Fibroblast of lung (primary cell): Measurements from ENCODE around the gene PDE11A. TPM values are rescaled to one million over a fixed set of nuclear protein-coding genes. Genes with fewer than 3 reads are reported as not detected.

Experiments
- DNase-seq, 2 donors: peaks; one replicate each; pipeline versions ENCODE4 v3.0.0 to v3.0.0-alpha.2; 2010; ENCODE audit warnings: low read depth in 2 of 2
- H2AFZ ChIP-seq: 2 replicates; pipeline ENCODE4 v1.5.1; 2012; ENCODE audit warnings: low read length, control low read depth, inconsistent platforms
- H3K27ac ChIP-seq: 2 replicates; pipeline ENCODE4 v1.5.1; 2011; ENCODE audit warnings: low read length, control low read depth; ENCODE audit not compliant: insufficient read depth
- H3K27me3 ChIP-seq: 2 replicates; pipeline ENCODE4 v1.5.1; 2011; ENCODE audit warnings: mild to moderate bottlenecking, low read length; ENCODE audit not compliant: control insufficient read depth, insufficient read depth
- H3K36me3 ChIP-seq: 2 replicates; pipeline ENCODE4 v1.5.1; 2011; ENCODE audit warnings: low read length; ENCODE audit not compliant: control insufficient read depth, insufficient read depth
- H3K4me1 ChIP-seq: 2 replicates; pipeline ENCODE4 v1.5.1; 2011; ENCODE audit warnings: low read length; ENCODE audit not compliant: control insufficient read depth, insufficient read depth; ENCODE audit errors: extremely low read depth
- H3K4me2 ChIP-seq: 2 replicates; pipeline ENCODE4 v1.5.1; 2011; ENCODE audit warnings: low read length, control low read depth; ENCODE audit not compliant: insufficient read depth; ENCODE audit errors: extremely low read depth
- H3K4me3 ChIP-seq, 4 experiments: fragments of 200-600 bp in 1 of 4; sonication (generic) in 1 of 4; replicated peaks in 1 of 4; 2 replicates each; pipeline ENCODE4 v1.5.1; 2011 to 2016; ENCODE audit warnings: low read length in 4 of 4, low read depth in 3 of 4, mild to moderate bottlenecking in 3 of 4, control low read depth in 2 of 4, inconsistent platforms in 1 of 4, mixed read lengths in 1 of 4; ENCODE audit not compliant: insufficient read depth in 1 of 4; ENCODE audit errors: control extremely low read depth in 1 of 4
- H3K79me2 ChIP-seq: 2 replicates; pipeline ENCODE4 v1.5.1; 2012; ENCODE audit warnings: mild to moderate bottlenecking, low read length, inconsistent platforms; ENCODE audit not compliant: control insufficient read depth, insufficient read depth
- H3K9ac ChIP-seq: 2 replicates; pipeline ENCODE4 v1.5.1; 2011; ENCODE audit warnings: mild to moderate bottlenecking, low read length, control low read depth; ENCODE audit not compliant: insufficient read depth
- H3K9me3 ChIP-seq: 2 replicates; pipeline ENCODE4 v1.5.1; 2012; ENCODE audit warnings: low read depth, low read length; ENCODE audit not compliant: control insufficient read depth, insufficient read depth
- H4K20me1 ChIP-seq: 2 replicates; pipeline ENCODE4 v1.5.1; 2011; ENCODE audit warnings: low read length; ENCODE audit not compliant: control insufficient read depth, insufficient read depth; ENCODE audit errors: extremely low read depth
- CTCF ChIP-seq, 2 donors: IDR thresholded peaks in 1 of 2; conservative IDR thresholded peaks in 1 of 2; 1 replicate in 1 of 2; 2 replicates in 1 of 2; pipeline ENCODE4 v1.5.1; 2011 to 2012; ENCODE audit warnings: low read length in 2 of 2, control low read depth in 1 of 2, inconsistent platforms in 1 of 2, low read depth in 1 of 2, mild to moderate bottlenecking in 1 of 2
- EZH2 ChIP-seq: IDR thresholded peaks from 2 replicates; pipeline ENCODE4 v1.5.1; 2012; ENCODE audit warnings: low read length, control low read depth, mild to moderate bottlenecking; ENCODE audit errors: missing control alignments
- polyA plus RNA-seq, 2 donors: library from polyadenylated mRNA; depleted of rRNA in 1 of 2; stranded (reverse) in 1 of 2; unstranded in 1 of 2; fragments of >200 nt; gene quantifications; 2 replicates each; pipeline ENCODE4 v1.2.1, GENCODE V29; 2011 to 2012; ENCODE audit warnings: missing spikeins in 1 of 2
- total RNA-seq: library from RNA; depleted of rRNA; stranded (reverse); fragments of >200 nt; gene quantifications from 2 replicates; pipeline ENCODE4 v1.2.1, GENCODE V29; 2014

The PDE11A gene
- total and polyA plus RNA-seq, 2 donors (not counting 1 experiment from before 2014, with no cell fraction given) = 0.03 to 0.33 TPM

- Histone ChIP-seq H4K20me1 (no peaks in the 10 kb centered on the region), H3K9ac (no peak overlapping the region), H3K4me1 (no peaks in the 10 kb centered on the region), H3K27ac (no peak overlapping the region), H3K79me2 (no peaks in the 10 kb centered on the region), H3K9me3 (no peaks in the 10 kb centered on the region), H3K27me3 (no peaks in the 10 kb centered on the region), H2AFZ (no peak overlapping the region), H3K36me3 (no peaks in the 10 kb centered on the region), H3K4me2 (no peak overlapping the region), H3K4me3 (no peak overlapping the region)
- DNase-seq = no peak
- TF ChIP-seq EZH2 (no peak), CTCF (conservative IDR thresholded peaks at IDR 0.05 in 1 of 2, IDR thresholded peaks at IDR 0.05 in 1 of 2; ENCODE audit: low read depth in 1 of 2, low read length in 2 of 2) (no peak)
These were observed 197.9 kb downstream of the PDE11A start for GRCh38 chr2:177874686-177875085.

GRCh38 chr2:177873915-177874314, 198.7 kb downstream of the PDE11A start:
- Histone ChIP-seq H2AFZ (no peak overlapping the region), H3K79me2 (no peaks in the 10 kb centered on the region), H3K27ac (no peak overlapping the region), H3K4me3 (no peak overlapping the region), H3K4me2 (no peak overlapping the region), H3K9ac (no peak overlapping the region), H3K36me3 (no peaks in the 10 kb centered on the region), H4K20me1 (no peaks in the 10 kb centered on the region), H3K4me1 (no peaks in the 10 kb centered on the region), H3K9me3 (no peaks in the 10 kb centered on the region), H3K27me3 (no peaks in the 10 kb centered on the region)
- TF ChIP-seq CTCF (conservative IDR thresholded peaks at IDR 0.05 in 1 of 2, IDR thresholded peaks at IDR 0.05 in 1 of 2; ENCODE audit: low read depth in 1 of 2, low read length in 2 of 2) (no peak), EZH2 (no peak)
- no peak for DNase-seq

- no peak overlapping the region for H3K4me3 ChIP-seq
- TF ChIP-seq CTCF (conservative IDR thresholded peaks at IDR 0.05 in 1 of 2, IDR thresholded peaks at IDR 0.05 in 1 of 2; ENCODE audit: low read depth in 1 of 2, low read length in 2 of 2) (no peak), EZH2 (no peak)
- no peak overlapping the region for H3K9ac ChIP-seq
- H2AFZ ChIP-seq = no peak overlapping the region
- no peak overlapping the region for H3K27ac ChIP-seq
- H3K36me3 ChIP-seq = no peaks in the 10 kb centered on the region
- no peak overlapping the region for H3K4me2 ChIP-seq
- no peaks in the 10 kb centered on the region for H3K79me2 ChIP-seq
- H3K27me3 ChIP-seq = no peaks in the 10 kb centered on the region
- no peaks in the 10 kb centered on the region for H3K4me1 ChIP-seq
- no peaks in the 10 kb centered on the region for H4K20me1 ChIP-seq
- H3K9me3 ChIP-seq = no peaks in the 10 kb centered on the region
- DNase-seq = no peak
These were observed 200.3 kb downstream of the PDE11A start for GRCh38 chr2:177872286-177872685.
